Caco-2 (cell line): ENCODE data around the gene FRS2. TPM values are rescaled to one million over a fixed set of nuclear protein-coding genes. Genes with fewer than 3 reads are reported as not detected.

Experiments used
- BruUV-seq: library from RNA; stranded (reverse); fragments of 400-500 nt; replicated peaks from 2 replicates; lab custom pipeline; 2021; lab: Mats Ljungman, UMichigan
- CTCF ChIA-PET: fragments of 300-600 bp; sonication (Branson Sonifier 250); formaldehyde crosslinking; loops from one replicate; lab custom pipeline; 2022; ENCODE audit warnings: antibody characterized with exemption; lab: Charles Lee
- POLR2A ChIA-PET: fragments of 300-600 bp; sonication (Branson Sonifier 250); formaldehyde crosslinking; loops from one replicate; lab custom pipeline; 2022; ENCODE audit warnings: antibody characterized with exemption; lab: Charles Lee
- DNase-seq, 2 experiments: peaks; one replicate each; pipeline versions ENCODE4 v3.0.0 to v3.0.0-alpha.2; 2020 to 2022
- H3K27me3 ChIP-seq: replicated peaks from 2 replicates; pipeline ENCODE4 v1.6.0; 2011; ENCODE audit warnings: low read length; ENCODE audit not compliant: control insufficient read depth, insufficient read depth
- H3K36me3 ChIP-seq: 2 replicates; pipeline ENCODE4 v1.5.1; 2011; ENCODE audit warnings: low read length; ENCODE audit not compliant: control insufficient read depth, insufficient read depth
- H3K4me1 ChIP-seq: fragments of 250-450 bp; sonication (Bioruptor Pico); 2 replicates; pipeline ENCODE4 v1.5.1; 2020; ENCODE audit warnings: mild to moderate bottlenecking
- H3K4me3 ChIP-seq: 2 replicates; pipeline ENCODE4 v1.5.1; 2011; ENCODE audit warnings: low read depth, mild to moderate bottlenecking, control low read depth, low read length
- H3K9me3 ChIP-seq: fragments of 250-450 bp; sonication (Bioruptor Pico); 2 replicates; pipeline ENCODE4 v1.5.1; 2020; ENCODE audit warnings: mild to moderate bottlenecking, moderate library complexity
- H3K27ac Mint-ChIP-seq: one replicate; pipeline ENCODE4 v1.8.0; 2022; ENCODE audit warnings: mixed read lengths; ENCODE audit not compliant: unreplicated experiment
- H3K27me3 Mint-ChIP-seq: one replicate; pipeline ENCODE4 v1.8.0; 2022; ENCODE audit warnings: mixed read lengths; ENCODE audit not compliant: insufficient read depth, unreplicated experiment
- H3K36me3 Mint-ChIP-seq: one replicate; pipeline ENCODE4 v1.8.0; 2022; ENCODE audit warnings: mild to moderate bottlenecking, mixed read lengths; ENCODE audit not compliant: insufficient read depth, unreplicated experiment
- H3K4me1 Mint-ChIP-seq: one replicate; pipeline ENCODE4 v1.8.0; 2022; ENCODE audit warnings: low read depth, mixed read lengths; ENCODE audit not compliant: unreplicated experiment
- H3K4me3 Mint-ChIP-seq: one replicate; pipeline ENCODE4 v1.8.0; 2022; ENCODE audit warnings: mild to moderate bottlenecking, moderate library complexity, mixed read lengths; ENCODE audit not compliant: unreplicated experiment
- H3K9me3 Mint-ChIP-seq: one replicate; pipeline ENCODE4 v1.8.0; 2022; ENCODE audit warnings: mixed read lengths; ENCODE audit not compliant: unreplicated experiment
- CTCF ChIP-seq, 2 experiments: fragments of 200-600 bp in 1 of 2; IDR thresholded peaks; 1 replicate in 1 of 2; 2 replicates in 1 of 2; pipeline versions ENCODE4 v1.5.1 to v1.8.0; 2011 to 2022; ENCODE audit warnings: antibody characterized with exemption in 1 of 2, control low read depth in 1 of 2, inconsistent platforms in 1 of 2, low read depth in 1 of 2, low read length in 1 of 2, mild to moderate bottlenecking in 1 of 2, moderate library complexity in 1 of 2; ENCODE audit not compliant: insufficient read depth in 1 of 2, severe bottlenecking in 1 of 2, unreplicated experiment in 1 of 2
- intact Hi-C: fragments of 100-400 bp; cut with micrococcal nuclease; formaldehyde crosslinking; loops from one replicate; pipeline ENCODE4 v1.10.0; 2022; ENCODE audit not compliant: unreplicated experiment
- total RNA-seq: library from RNA; stranded (reverse); gene quantifications from 2 replicates; pipeline ENCODE4 v1.2.3, GENCODE V29; 2022

Gene FRS2
- total RNA-seq, 1 experiment from 2014 or later, result 82.3 TPM

GRCh38 chr12:69544087-69544486 is 73.9 kb downstream of the FRS2 start:
- H3K4me3 ChIP-seq, result no peak overlapping the region

GRCh38 chr12:69545081-69545480 is 74.9 kb downstream of the FRS2 start:
- peaks cover 13% of the 10 kb centered on the region for H3K9me3 Mint-ChIP-seq
- Histone ChIP-seq H3K4me1 (no peaks in the 10 kb centered on the region), H3K36me3 (peaks cover 2% of the 10 kb centered on the region; the same call in 1 of the 2 replicates), H3K4me3 (no peak overlapping the region), H3K27me3 (no peaks in the 10 kb centered on the region), H3K9me3 (0 out of 2 replicates have a peak, but pooled peaks cover 4% of the 10 kb centered on the region)
- no peak overlapping the region for H3K4me3 Mint-ChIP-seq
- CTCF ChIA-PET, result no interaction called here
- TF ChIP-seq CTCF (IDR thresholded peaks at IDR 0.05; ENCODE audit: insufficient read depth in 1 of 2, low read depth in 1 of 2, low read length in 1 of 2, severe bottlenecking in 1 of 2, unreplicated experiment in 1 of 2), result no peak
- intact Hi-C loops, result no loop called here
- H3K36me3 Mint-ChIP-seq, result peaks cover 76% of the 10 kb centered on the region
- H3K27ac Mint-ChIP-seq, result no peak overlapping the region
- H3K27me3 Mint-ChIP-seq, result no peaks in the 10 kb centered on the region
- no TSS peak for BruUV-seq
- DNase-seq, result no peak
- H3K4me1 Mint-ChIP-seq, result peaks cover 21% of the 10 kb centered on the region
- POLR2A ChIA-PET, result interaction anchor here (0.6 kb wide), 1 partner anchor 71 kb away, joined by 5 read pairs; no protein-coding TSS in a partner anchor

More at GRCh38 chr12:69544087-69544486, 73.9 kb downstream of the FRS2 start:
- no TSS peak for BruUV-seq
- POLR2A ChIA-PET, result no interaction called here
- CTCF ChIA-PET, result no interaction called here
- H3K27me3 ChIP-seq, result no peaks in the 10 kb centered on the region
- peaks cover 2% of the 10 kb centered on the region; the same call in 1 of the 2 replicates for H3K36me3 ChIP-seq
- H3K9me3 ChIP-seq, result 0 out of 2 replicates have a peak, but pooled peaks cover 4% of the 10 kb centered on the region
- Mint-ChIP-seq H3K4me3 (no peak overlapping the region), H3K27me3 (no peaks in the 10 kb centered on the region), H3K36me3 (peaks cover 80% of the 10 kb centered on the region), H3K27ac (no peak overlapping the region), H3K4me1 (peaks cover 16% of the 10 kb centered on the region), H3K9me3 (peaks cover 13% of the 10 kb centered on the region)
- TF ChIP-seq CTCF (IDR thresholded peaks at IDR 0.05; ENCODE audit: insufficient read depth in 1 of 2, low read depth in 1 of 2, low read length in 1 of 2, severe bottlenecking in 1 of 2, unreplicated experiment in 1 of 2), result no peak
- no peaks in the 10 kb centered on the region for H3K4me1 ChIP-seq
- DNase-seq, result no peak
- intact Hi-C loops, result no loop called here

- H3K9me3 Mint-ChIP-seq, result peaks cover 13% of the 10 kb centered on the region
- ChIA-PET POLR2A (no interaction called here), CTCF (no interaction called here)
- no peak overlapping the region for H3K4me3 Mint-ChIP-seq
- H3K36me3 ChIP-seq, result peaks cover 2% of the 10 kb centered on the region; the same call in 1 of the 2 replicates
- no peak overlapping the region for H3K27ac Mint-ChIP-seq
- no TSS peak for BruUV-seq
- no peak overlapping the region for H3K4me3 ChIP-seq
- no peak for TF ChIP-seq CTCF (IDR thresholded peaks at IDR 0.05; ENCODE audit: insufficient read depth in 1 of 2, low read depth in 1 of 2, low read length in 1 of 2, severe bottlenecking in 1 of 2, unreplicated experiment in 1 of 2)
- peaks cover 16% of the 10 kb centered on the region for H3K4me1 Mint-ChIP-seq
- 0 out of 2 replicates have a peak, but pooled peaks cover 4% of the 10 kb centered on the region for H3K9me3 ChIP-seq
- DNase-seq, result no peak
- H3K27me3 Mint-ChIP-seq, result no peaks in the 10 kb centered on the region
- no peaks in the 10 kb centered on the region for H3K27me3 ChIP-seq
- H3K4me1 ChIP-seq, result no peaks in the 10 kb centered on the region
- peaks cover 74% of the 10 kb centered on the region for H3K36me3 Mint-ChIP-seq
- intact Hi-C loops, result no loop called here
Observed at GRCh38 chr12:69546693-69547438, 76.7 kb downstream of the FRS2 start.
